NCI-H2029 (cell line): ENCODE data around the gene BET1L.
A peak's percentile ranks its signal among the peaks of the same experiment; 100 is the strongest.
"Not testable (repeated sequence)": the region's sequence is repeated elsewhere in the genome, so short reads cannot be mapped to it uniquely, and the experiment has no call there.

Experiments used
- DNase-seq: peaks from one replicate; lab custom pipeline; 2025; lab: John Stamatoyannopoulos, UW

BET1L gene

GRCh38 chr11:207208-207862, at the start of gene BET1L, which contains the start of gene RIC8A:
Gene BET1L (minus strand): TSS chr11:207399. CDS start chr11:207321, 78 bp downstream.
Gene RIC8A (plus strand): TSS chr11:207708. CDS start chr11:208855, 1,147 bp downstream.
- DNase-seq: peak; percentile 96

- no peak for DNase-seq
These were observed 48.6 kb upstream of the BET1L start for GRCh38 chr11:255816-256215.

- no peak for DNase-seq
These were observed 48.0 kb upstream of the BET1L start for GRCh38 chr11:255176-255575.

- no peak for DNase-seq
These were observed 46.7 kb upstream of the BET1L start for GRCh38 chr11:253886-254270.

GRCh38 chr11:253160-253885, 46.1 kb upstream of the BET1L start:
- no peak for DNase-seq

- DNase-seq: no peak
These were observed 45.5 kb upstream of the BET1L start for GRCh38 chr11:252666-253065.

- no peak for DNase-seq
These were observed 44.4 kb upstream of the BET1L start for GRCh38 chr11:251550-251949.

GRCh38 chr11:250740-251299, 43.6 kb upstream of the BET1L start:
- no peak for DNase-seq

GRCh38 chr11:250274-250673, 43.1 kb upstream of the BET1L start:
- DNase-seq: no peak

- DNase-seq: no peak
These were observed 41.9 kb upstream of the BET1L start for GRCh38 chr11:249062-249461.

- DNase-seq: no peak
These were observed 37.2 kb upstream of the BET1L start for GRCh38 chr11:244376-244775.

GRCh38 chr11:241634-242033, 34.4 kb upstream of the BET1L start:
- no peak for DNase-seq

GRCh38 chr11:240315-240714, 33.1 kb upstream of the BET1L start:
- DNase-seq: no peak

GRCh38 chr11:238346-238745, 31.1 kb upstream of the BET1L start:
- DNase-seq: not testable (repeated sequence)

GRCh38 chr11:236774-237767, 29.9 kb upstream of the BET1L start, which contains the start of gene PSMD13:
Gene PSMD13 (plus strand): TSS chr11:236976. CDS start chr11:237050, 74 bp downstream.
- peak; percentile 70 for DNase-seq

GRCh38 chr11:235997-236773, 29.0 kb upstream of the BET1L start, which contains the start of gene SIRT3:
Gene SIRT3 (minus strand): TSS chr11:236342. CDS start chr11:236328, 14 bp downstream.
- DNase-seq: peak; percentile 78

- DNase-seq: no peak
These were observed 28.4 kb upstream of the BET1L start for GRCh38 chr11:235609-235996.

GRCh38 chr11:235180-235579, 28.0 kb upstream of the BET1L start:
- no peak for DNase-seq

- DNase-seq: no peak
These were observed 25.8 kb upstream of the BET1L start for GRCh38 chr11:232783-233565.

- no peak for DNase-seq
These were observed 23.2 kb upstream of the BET1L start for GRCh38 chr11:230431-230830.
